ENCODE results near the gene GNAQ.

DNA sequence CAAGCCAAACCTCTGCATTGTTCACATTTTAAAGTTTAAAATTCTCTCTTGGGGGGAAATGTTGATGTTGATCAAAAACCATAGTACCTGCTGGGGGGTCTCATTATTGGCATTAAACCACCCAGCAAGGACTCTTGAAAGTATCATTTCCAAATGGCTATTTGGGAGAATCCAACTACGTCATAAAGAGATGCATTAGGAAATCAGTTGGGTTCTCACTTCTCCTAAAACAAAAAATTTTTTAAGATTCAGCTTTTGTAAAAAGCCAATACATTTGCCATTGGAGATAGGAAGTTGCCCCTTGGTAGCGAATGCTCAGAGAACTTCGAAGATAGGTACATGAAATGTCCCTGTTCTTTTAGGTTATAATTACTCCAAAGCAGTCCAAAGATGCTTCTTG, 96.4 kb downstream of the GNAQ start:
- TF ChIP-seq POLR2AphosphoS5 (IDR thresholded peaks at IDR 0.05; ENCODE audit: low read depth, low read length) (no peak), TAF1 (IDR thresholded peaks at IDR 0.05; ENCODE audit: borderline replicate concordance, insufficient read depth, low read length) (no peak), SIN3A (IDR thresholded peaks at IDR 0.05; ENCODE audit: borderline replicate concordance, insufficient read depth, low read length) (no peak), FOXP2 (optimal IDR thresholded peaks at IDR 0.05; ENCODE audit: borderline replicate concordance, extremely low read depth, extremely low read length, insufficient read depth) (no peak)
- TF ChIP-seq, protein P1, sequence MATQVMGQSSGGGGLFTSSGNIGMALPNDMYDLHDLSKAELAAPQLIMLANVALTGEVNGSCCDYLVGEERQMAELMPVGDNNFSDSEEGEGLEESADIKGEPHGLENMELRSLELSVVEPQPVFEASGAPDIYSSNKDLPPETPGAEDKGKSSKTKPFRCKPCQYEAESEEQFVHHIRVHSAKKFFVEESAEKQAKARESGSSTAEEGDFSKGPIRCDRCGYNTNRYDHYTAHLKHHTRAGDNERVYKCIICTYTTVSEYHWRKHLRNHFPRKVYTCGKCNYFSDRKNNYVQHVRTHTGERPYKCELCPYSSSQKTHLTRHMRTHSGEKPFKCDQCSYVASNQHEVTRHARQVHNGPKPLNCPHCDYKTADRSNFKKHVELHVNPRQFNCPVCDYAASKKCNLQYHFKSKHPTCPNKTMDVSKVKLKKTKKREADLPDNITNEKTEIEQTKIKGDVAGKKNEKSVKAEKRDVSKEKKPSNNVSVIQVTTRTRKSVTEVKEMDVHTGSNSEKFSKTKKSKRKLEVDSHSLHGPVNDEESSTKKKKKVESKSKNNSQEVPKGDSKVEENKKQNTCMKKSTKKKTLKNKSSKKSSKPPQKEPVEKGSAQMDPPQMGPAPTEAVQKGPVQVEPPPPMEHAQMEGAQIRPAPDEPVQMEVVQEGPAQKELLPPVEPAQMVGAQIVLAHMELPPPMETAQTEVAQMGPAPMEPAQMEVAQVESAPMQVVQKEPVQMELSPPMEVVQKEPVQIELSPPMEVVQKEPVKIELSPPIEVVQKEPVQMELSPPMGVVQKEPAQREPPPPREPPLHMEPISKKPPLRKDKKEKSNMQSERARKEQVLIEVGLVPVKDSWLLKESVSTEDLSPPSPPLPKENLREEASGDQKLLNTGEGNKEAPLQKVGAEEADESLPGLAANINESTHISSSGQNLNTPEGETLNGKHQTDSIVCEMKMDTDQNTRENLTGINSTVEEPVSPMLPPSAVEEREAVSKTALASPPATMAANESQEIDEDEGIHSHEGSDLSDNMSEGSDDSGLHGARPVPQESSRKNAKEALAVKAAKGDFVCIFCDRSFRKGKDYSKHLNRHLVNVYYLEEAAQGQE (IDR thresholded peaks at IDR 0.05; ENCODE audit: insufficient read depth in 1 of 2, low read depth in 2 of 2, low read length in 2 of 2), result no peak

Data from PFSK-1 (cell line).